OCI-LY7 (cell line): ENCODE measurements around the gene PKP1.

Source experiments
- CTCF ChIP-seq: fragments of 200-600 bp; sonication (generic); conservative IDR thresholded peaks from 2 replicates; pipeline ENCODE4 v1.5.1; 2014; ENCODE audit warnings: mild to moderate bottlenecking, antibody characterized with exemption, low read length, moderate library complexity, mixed read lengths
- EZH2phosphoT487 ChIP-seq: fragments of 200-600 bp; sonication (generic); IDR thresholded peaks from 2 replicates; pipeline ENCODE4 v1.6.1; 2018; ENCODE audit warnings: low read depth, borderline replicate concordance, mild to moderate bottlenecking, mixed run types, antibody characterized with exemption, low read length, moderate library complexity, mixed read lengths

- no peak for TF ChIP-seq CTCF
- no peak for TF ChIP-seq EZH2phosphoT487
Measured at GRCh38 chr1:201259476-201260235, 23.6 kb upstream of the PKP1 start.
